ENCODE results near the gene FAP.

Gene FAP

DNA sequence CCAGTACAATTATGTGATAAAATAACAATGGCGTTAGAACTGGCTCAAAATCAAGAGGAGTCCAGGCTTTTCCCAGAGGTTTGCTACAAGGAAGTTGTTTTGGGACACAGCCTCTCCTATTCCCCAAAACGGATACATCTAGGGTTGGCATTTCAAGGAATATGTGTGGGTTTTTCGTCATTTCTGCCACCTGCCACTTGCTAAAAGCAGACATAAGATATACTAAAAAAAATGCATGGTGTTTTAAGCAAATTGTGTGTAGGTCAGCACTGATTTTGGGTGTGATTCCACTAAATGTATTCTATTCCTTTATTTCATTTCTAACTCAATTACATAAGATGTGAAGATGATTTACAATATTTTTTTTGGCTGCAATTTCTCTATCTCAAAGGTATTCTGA lies 54.8 kb downstream of the FAP start:
- no peaks in the 10 kb centered on the region for H3K4me1 Mint-ChIP-seq
- peaks cover 13% of the 10 kb centered on the region for H3K27me3 Mint-ChIP-seq
- H3K4me3 Mint-ChIP-seq: no peak overlapping the region
- no peak for ATAC-seq (ENCODE audit: low read depth)
- no peak for DNase-seq (ENCODE audit: low spot score in 2 of 2)
- H3K9me3 Mint-ChIP-seq: no peaks in the 10 kb centered on the region
- H3K36me3 Mint-ChIP-seq: no peaks in the 10 kb centered on the region
- no peak overlapping the region for H3K27ac Mint-ChIP-seq

DNA sequence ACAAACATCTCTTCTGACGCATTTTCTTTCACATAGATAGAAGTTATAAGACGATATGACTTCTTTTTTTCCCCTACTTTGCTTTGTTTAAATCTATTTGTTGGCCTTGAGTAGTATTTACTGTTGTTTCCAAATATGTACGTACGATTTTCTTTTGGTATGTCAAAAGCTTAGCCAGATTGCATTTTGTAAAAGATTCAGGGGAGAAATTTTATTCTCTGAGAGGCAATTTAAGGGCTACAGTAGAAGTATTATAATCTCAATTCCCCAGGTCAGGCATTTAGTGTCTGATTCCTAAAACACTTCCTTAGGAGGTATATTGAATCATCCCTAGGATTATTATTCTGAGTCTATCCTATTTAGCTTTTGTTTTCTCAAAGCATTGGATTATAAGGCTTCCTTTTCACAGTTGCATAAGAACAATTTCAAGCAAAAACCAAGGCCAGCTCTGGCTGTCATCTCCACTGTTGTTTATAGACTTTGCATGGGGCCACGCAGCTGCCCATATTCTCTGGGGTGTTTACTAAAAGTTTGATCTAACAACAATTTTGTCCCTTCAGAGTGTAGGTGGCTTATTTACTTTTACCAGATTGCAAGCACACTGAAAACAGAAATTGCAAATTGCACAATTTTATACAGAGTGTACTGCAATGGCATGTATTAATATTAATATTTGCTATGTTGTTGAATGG lies 57.6 kb downstream of the FAP start:
- Mint-ChIP-seq H3K4me1 (no peaks in the 10 kb centered on the region), H3K27me3 (peaks cover 4% of the 10 kb centered on the region), H3K36me3 (no peaks in the 10 kb centered on the region), H3K9me3 (no peaks in the 10 kb centered on the region), H3K4me3 (no peak overlapping the region), H3K27ac (no peak overlapping the region)
- DNase-seq (ENCODE audit: low spot score in 2 of 2) (no peak), ATAC-seq (ENCODE audit: low read depth) (no peak)

GRCh38 chr2:162184821-162185450 lies 58.3 kb downstream of the FAP start:
- no peak overlapping the region for H3K27ac Mint-ChIP-seq
- H3K4me1 Mint-ChIP-seq: no peaks in the 10 kb centered on the region
- H3K9me3 Mint-ChIP-seq: no peaks in the 10 kb centered on the region
- H3K36me3 Mint-ChIP-seq: no peaks in the 10 kb centered on the region
- DNase-seq (ENCODE audit: low spot score in 2 of 2) (no peak), ATAC-seq (ENCODE audit: low read depth) (no peak)
- H3K27me3 Mint-ChIP-seq: peaks cover 6% of the 10 kb centered on the region
- H3K4me3 Mint-ChIP-seq: no peak overlapping the region

DNA sequence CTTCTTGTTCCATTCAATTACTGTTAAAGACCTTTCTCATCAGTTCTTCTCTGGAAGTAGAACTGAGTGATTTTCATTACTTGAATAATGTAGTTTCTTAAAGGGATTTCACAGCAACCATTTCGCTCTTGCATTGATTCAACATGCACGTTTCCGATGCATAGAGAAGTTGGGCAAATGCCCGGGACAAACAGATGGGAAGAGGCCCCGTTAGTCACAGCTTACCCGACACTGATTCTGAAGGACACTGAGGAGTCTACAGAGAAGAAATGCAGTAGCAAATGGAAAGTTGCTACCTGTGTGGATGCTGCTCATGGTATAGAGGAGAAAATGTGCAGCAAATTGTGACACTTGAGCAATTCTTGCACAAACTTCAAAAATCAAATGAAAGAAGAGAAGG lies 58.9 kb downstream of the FAP start:
- ATAC-seq (ENCODE audit: low read depth): no peak
- no peak overlapping the region for H3K27ac Mint-ChIP-seq
- no peaks in the 10 kb centered on the region for H3K9me3 Mint-ChIP-seq
- H3K27me3 Mint-ChIP-seq: peaks cover 6% of the 10 kb centered on the region
- DNase-seq (ENCODE audit: low spot score in 2 of 2): no peak
- H3K4me3 Mint-ChIP-seq: no peak overlapping the region
- H3K4me1 Mint-ChIP-seq: no peaks in the 10 kb centered on the region
- H3K36me3 Mint-ChIP-seq: no peaks in the 10 kb centered on the region

DNA sequence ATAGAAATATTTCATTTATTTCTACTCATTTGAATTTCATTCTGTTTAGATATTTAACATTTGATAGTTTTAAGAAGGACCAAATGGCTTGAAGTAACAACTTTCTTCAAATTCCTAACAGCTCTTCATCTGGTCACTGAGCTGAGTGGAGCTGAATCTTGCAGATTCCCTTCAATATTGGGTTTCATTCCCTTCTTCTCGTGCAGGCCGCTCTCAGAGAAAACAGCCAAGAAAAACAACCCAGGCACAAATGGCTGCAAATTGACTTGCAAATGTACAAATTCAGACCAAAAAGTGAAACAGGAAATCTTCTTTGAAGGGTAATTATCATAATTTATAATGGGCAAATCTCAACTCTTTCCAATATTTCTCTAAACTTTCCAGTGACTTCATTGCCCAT lies 60.9 kb downstream of the FAP start:
- H3K9me3 Mint-ChIP-seq: no peaks in the 10 kb centered on the region
- no peak overlapping the region for H3K27ac Mint-ChIP-seq
- ATAC-seq (ENCODE audit: low read depth): no peak
- H3K36me3 Mint-ChIP-seq: no peaks in the 10 kb centered on the region
- peaks cover 10% of the 10 kb centered on the region for H3K27me3 Mint-ChIP-seq
- no peak overlapping the region for H3K4me3 Mint-ChIP-seq
- H3K4me1 Mint-ChIP-seq: no peaks in the 10 kb centered on the region
- no peak for DNase-seq (ENCODE audit: low spot score in 2 of 2)

GRCh38 chr2:162177301-162177700 lies 65.9 kb downstream of the FAP start:
- H3K27ac Mint-ChIP-seq: no peak overlapping the region

GRCh38 chr2:162175714-162176113 lies 67.5 kb downstream of the FAP start:
- no peak overlapping the region for H3K4me3 Mint-ChIP-seq
- ATAC-seq (ENCODE audit: low read depth): no peak
- no peaks in the 10 kb centered on the region for H3K9me3 Mint-ChIP-seq
- no peak for DNase-seq (ENCODE audit: low spot score in 2 of 2)
- H3K27ac Mint-ChIP-seq: no peak overlapping the region
- peaks cover 2% of the 10 kb centered on the region for H3K4me1 Mint-ChIP-seq
- no peaks in the 10 kb centered on the region for H3K36me3 Mint-ChIP-seq
- peaks cover 11% of the 10 kb centered on the region for H3K27me3 Mint-ChIP-seq

More at GRCh38 chr2:162177301-162177700, 65.9 kb downstream of the FAP start:
- no peak for ATAC-seq (ENCODE audit: low read depth)
- H3K36me3 Mint-ChIP-seq: no peaks in the 10 kb centered on the region
- H3K4me1 Mint-ChIP-seq: no peaks in the 10 kb centered on the region
- no peak overlapping the region for H3K4me3 Mint-ChIP-seq
- H3K9me3 Mint-ChIP-seq: no peaks in the 10 kb centered on the region
- peaks cover 12% of the 10 kb centered on the region for H3K27me3 Mint-ChIP-seq
- no peak for DNase-seq (ENCODE audit: low spot score in 2 of 2)

- Mint-ChIP-seq H3K9me3 (no peaks in the 10 kb centered on the region), H3K4me1 (peaks cover 2% of the 10 kb centered on the region), H3K4me3 (no peak overlapping the region), H3K36me3 (no peaks in the 10 kb centered on the region), H3K27me3 (peaks cover 7% of the 10 kb centered on the region), H3K27ac (no peak overlapping the region)
- ATAC-seq (ENCODE audit: low read depth) (no peak), DNase-seq (ENCODE audit: low spot score in 2 of 2) (no peak)
Observed at GRCh38 chr2:162174746-162175145, 68.5 kb downstream of the FAP start.

DNA sequence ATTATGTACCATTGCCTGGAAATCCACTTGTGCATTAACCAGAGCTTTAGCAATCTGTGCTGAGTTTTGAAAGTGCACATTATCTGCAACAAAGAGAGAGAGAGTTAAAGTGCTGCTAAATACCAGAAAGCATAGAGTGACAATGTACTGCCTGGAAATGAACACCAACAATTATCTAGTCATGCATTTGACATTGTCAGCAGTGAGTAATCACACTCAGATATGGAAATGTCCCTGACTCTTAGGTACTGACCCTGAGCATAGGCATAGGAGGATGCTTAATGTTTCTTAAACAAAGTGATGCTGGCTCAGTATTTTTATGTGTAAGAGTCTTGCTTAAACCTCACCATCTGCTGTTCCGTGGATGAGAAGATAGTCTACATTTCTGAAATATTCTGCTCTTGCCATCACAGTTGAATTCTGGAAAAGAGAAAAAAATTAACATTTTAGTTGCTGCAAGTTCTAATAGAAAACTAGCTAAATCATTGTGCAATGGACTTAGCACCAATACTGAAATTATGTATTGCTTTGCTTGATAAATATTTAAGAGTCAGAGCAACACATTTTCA lies 70.4 kb downstream of the FAP start:
- Mint-ChIP-seq H3K27ac (no peak overlapping the region), H3K9me3 (no peaks in the 10 kb centered on the region), H3K4me1 (peaks cover 2% of the 10 kb centered on the region), H3K36me3 (no peaks in the 10 kb centered on the region), H3K27me3 (peaks cover 5% of the 10 kb centered on the region), H3K4me3 (no peak overlapping the region)
- DNase-seq (ENCODE audit: low spot score in 2 of 2) (no peak), ATAC-seq (ENCODE audit: low read depth) (no peak)

GRCh38 chr2:162166745-162167144 lies 76.5 kb downstream of the FAP start:
- Mint-ChIP-seq H3K4me1 (no peaks in the 10 kb centered on the region), H3K27me3 (peaks cover 5% of the 10 kb centered on the region), H3K36me3 (no peaks in the 10 kb centered on the region), H3K9me3 (no peaks in the 10 kb centered on the region), H3K27ac (no peak overlapping the region), H3K4me3 (no peak overlapping the region)
- no peak for ATAC-seq (ENCODE audit: low read depth)
- no peak for DNase-seq (ENCODE audit: low spot score in 2 of 2)

DNA sequence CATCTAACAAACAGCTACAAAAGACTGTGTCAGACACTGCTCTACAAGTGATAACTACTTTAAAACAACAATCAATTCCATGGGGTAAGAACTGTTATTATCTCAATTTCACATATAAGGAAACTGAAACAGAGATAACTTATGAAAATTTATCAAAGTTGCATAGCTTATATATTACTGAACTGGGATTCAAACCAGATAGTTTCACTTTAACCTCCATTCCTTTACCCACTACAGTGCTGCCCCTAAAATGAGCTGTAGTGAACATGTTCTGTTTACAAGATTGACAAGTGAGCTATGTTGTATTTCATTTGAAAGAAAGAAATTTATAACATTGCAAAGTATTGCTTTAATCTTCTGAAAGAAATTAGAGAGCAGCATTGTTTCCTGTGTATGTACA lies 77.1 kb downstream of the FAP start:
- H3K27ac Mint-ChIP-seq: no peak overlapping the region
- no peaks in the 10 kb centered on the region for H3K4me1 Mint-ChIP-seq
- H3K9me3 Mint-ChIP-seq: no peaks in the 10 kb centered on the region
- peaks cover 5% of the 10 kb centered on the region for H3K27me3 Mint-ChIP-seq
- H3K4me3 Mint-ChIP-seq: no peak overlapping the region
- ATAC-seq (ENCODE audit: low read depth): no peak
- DNase-seq (ENCODE audit: low spot score in 2 of 2): no peak
- no peaks in the 10 kb centered on the region for H3K36me3 Mint-ChIP-seq

- Mint-ChIP-seq H3K4me1 (no peaks in the 10 kb centered on the region), H3K4me3 (no peak overlapping the region), H3K36me3 (no peaks in the 10 kb centered on the region), H3K27ac (no peak overlapping the region), H3K27me3 (peaks cover 8% of the 10 kb centered on the region), H3K9me3 (no peaks in the 10 kb centered on the region)
- no peak for ATAC-seq (ENCODE audit: low read depth)
- no peak for DNase-seq (ENCODE audit: low spot score in 2 of 2)
Observed at GRCh38 chr2:162164802-162165201, 78.4 kb downstream of the FAP start.

- Mint-ChIP-seq H3K4me1 (no peaks in the 10 kb centered on the region), H3K9me3 (no peaks in the 10 kb centered on the region), H3K27me3 (peaks cover 10% of the 10 kb centered on the region), H3K27ac (no peak overlapping the region), H3K4me3 (no peak overlapping the region), H3K36me3 (no peaks in the 10 kb centered on the region)
- no peak for ATAC-seq (ENCODE audit: low read depth)
- no peak for DNase-seq (ENCODE audit: low spot score in 2 of 2)
Observed at GRCh38 chr2:162159446-162159845, 83.8 kb downstream of the FAP start.

DNA sequence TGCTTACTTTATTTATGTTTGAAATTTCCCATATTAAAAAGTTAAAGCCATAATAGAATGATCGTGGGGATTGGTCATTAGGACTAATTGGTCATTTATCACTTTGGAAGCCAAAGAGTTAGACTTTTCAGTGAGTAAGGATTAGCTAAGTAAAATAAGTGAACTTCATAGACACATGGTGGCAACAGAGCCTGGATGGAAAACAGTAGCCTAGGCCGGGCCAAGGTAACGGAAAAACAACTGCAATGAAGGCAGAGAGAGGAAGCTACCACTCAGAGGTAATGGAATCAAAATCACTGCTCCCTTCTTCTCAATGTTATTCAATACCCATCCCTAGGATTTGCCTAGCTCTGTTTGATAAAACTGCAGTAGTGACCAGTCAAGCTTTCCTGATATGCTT lies 87.1 kb downstream of the FAP start:
- Mint-ChIP-seq H3K27ac (no peak overlapping the region), H3K9me3 (no peaks in the 10 kb centered on the region), H3K27me3 (peaks cover 6% of the 10 kb centered on the region), H3K4me3 (no peak overlapping the region), H3K36me3 (no peaks in the 10 kb centered on the region), H3K4me1 (peaks cover 4% of the 10 kb centered on the region)
- DNase-seq (ENCODE audit: low spot score in 2 of 2): no peak
- no peak for ATAC-seq (ENCODE audit: low read depth)

GRCh38 chr2:162155093-162155492 lies 88.2 kb downstream of the FAP start:
- H3K27me3 Mint-ChIP-seq: peaks cover 3% of the 10 kb centered on the region
- H3K9me3 Mint-ChIP-seq: no peaks in the 10 kb centered on the region
- DNase-seq (ENCODE audit: low spot score in 2 of 2) (no peak), ATAC-seq (ENCODE audit: low read depth) (no peak)
- no peak overlapping the region for H3K27ac Mint-ChIP-seq
- H3K4me1 Mint-ChIP-seq: peaks cover 4% of the 10 kb centered on the region
- H3K36me3 Mint-ChIP-seq: no peaks in the 10 kb centered on the region
- no peak overlapping the region for H3K4me3 Mint-ChIP-seq

Measured in memory B cell (primary cell).